D721Med (cell line): ENCODE measurements around the gene ZNF613.
A peak's percentile ranks its signal among the peaks of the same experiment; 100 is the strongest.
"Not testable (repeated sequence)": the region's sequence is repeated elsewhere in the genome, so short reads cannot be mapped to it uniquely, and the experiment has no call there.

Source experiments
- DNase-seq: peaks from one replicate; pipeline ENCODE4 v3.0.0; 2011; ENCODE audit warnings: low spot score; ENCODE audit not compliant: insufficient read length
- FAIRE-seq: peaks from 2 replicates; lab custom pipeline; 2011; peaks lifted over from hg19 to GRCh38; lab: Jason Lieb, UNC
- CTCF ChIP-seq: IDR thresholded peaks from 2 replicates; pipeline ENCODE4 v1.5.1; 2012; ENCODE audit warnings: mild to moderate bottlenecking, control low read depth; ENCODE audit not compliant: insufficient read depth; ENCODE audit errors: missing control alignments

ZNF613 gene

GRCh38 chr19:51901860-51902259 lies 25.4 kb upstream of the ZNF613 start:
- no peak for TF ChIP-seq CTCF
- no peak for FAIRE-seq
- DNase-seq: no peak

GRCh38 chr19:51903192-51903591 lies 24.1 kb upstream of the ZNF613 start:
- FAIRE-seq (no peak), DNase-seq (no peak)
- no peak for TF ChIP-seq CTCF

GRCh38 chr19:51904331-51905165 lies 22.7 kb upstream of the ZNF613 start, which contains the start of gene ZNF649:
Gene ZNF649, minus strand, starts transcription at chr19:51905017. Its CDS starts 4,910 bp downstream, at chr19:51900107.
- peak; percentile 71 for DNase-seq
- FAIRE-seq: no peak
- peak; percentile 38 for TF ChIP-seq CTCF

GRCh38 chr19:51905206-51905605 lies 22.1 kb upstream of the ZNF613 start:
- FAIRE-seq: no peak
- no peak for DNase-seq
- no peak for TF ChIP-seq CTCF

- not testable (repeated sequence) for FAIRE-seq, DNase-seq
Measured at GRCh38 chr19:51905639-51906038, 21.6 kb upstream of the ZNF613 start.

- not testable (repeated sequence) for DNase-seq, FAIRE-seq
Measured at GRCh38 chr19:51906108-51906507, 21.2 kb upstream of the ZNF613 start.

DNA sequence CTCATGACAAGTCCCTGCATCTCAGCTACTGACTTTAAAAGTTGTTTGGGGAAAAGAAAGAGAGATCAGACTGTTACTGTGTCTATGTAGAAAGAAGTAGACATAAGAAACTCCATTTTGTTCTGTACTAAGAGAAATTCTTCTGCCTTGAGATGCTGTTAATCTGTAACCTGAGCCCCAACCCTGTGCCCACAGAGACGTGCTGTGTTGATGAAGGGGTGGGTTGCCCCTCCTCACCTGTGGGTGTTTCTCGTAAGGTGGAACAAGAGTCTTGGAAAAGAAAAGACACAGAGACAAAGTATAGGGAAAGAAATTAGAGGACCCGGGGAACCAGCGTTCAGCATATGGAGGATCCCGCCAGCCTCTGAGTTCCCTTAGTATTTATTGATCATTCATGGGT lies 19.3 kb upstream of the ZNF613 start:
- DNase-seq, FAIRE-seq: not testable (repeated sequence)

DNA sequence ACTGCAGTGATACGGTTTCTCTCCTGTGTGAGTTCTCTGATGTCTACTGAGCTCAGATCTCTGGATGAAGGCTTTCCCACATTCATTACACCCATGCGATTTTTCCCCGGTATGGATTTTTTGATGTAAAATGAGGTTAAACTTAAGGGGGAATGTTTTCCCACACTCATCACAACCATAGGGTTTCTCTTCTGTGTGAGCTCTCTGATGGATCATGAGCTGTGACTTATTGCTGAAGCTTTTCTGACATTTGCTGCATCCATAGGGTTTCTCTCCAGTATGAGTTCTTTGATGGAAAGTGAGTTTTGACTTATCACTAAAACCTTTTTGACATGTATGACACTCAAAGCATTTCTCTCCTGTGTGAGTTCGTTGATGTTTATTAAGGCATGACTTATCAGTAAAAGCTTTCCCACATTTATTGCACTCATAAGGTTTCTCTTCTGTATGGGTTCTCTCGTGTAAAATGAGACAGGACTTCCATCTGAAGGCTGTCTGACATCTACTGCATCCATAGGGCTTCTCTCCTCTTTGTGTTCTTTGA lies 11.9 kb upstream of the ZNF613 start:
- FAIRE-seq (no peak), DNase-seq (no peak)
- TF ChIP-seq CTCF: no peak
